Ishikawa (cell line): ENCODE measurements around the gene CPAMD8.

ENCODE experiments used
- CEBPB ChIP-seq: IDR thresholded peaks from 2 replicates; pipeline ENCODE4 v1.6.1; 2012
- CREB1 ChIP-seq: IDR thresholded peaks from 2 replicates; pipeline ENCODE4 v1.6.1; 2012; ENCODE audit warnings: low read depth
- EGR1 ChIP-seq: IDR thresholded peaks from 2 replicates; pipeline ENCODE4 v1.6.1; 2012
- EP300 ChIP-seq: IDR thresholded peaks from 2 replicates; pipeline ENCODE4 v1.6.1; 2012; ENCODE audit warnings: borderline replicate concordance
- FOXM1 ChIP-seq: IDR thresholded peaks from 2 replicates; pipeline ENCODE4 v1.6.1; 2012; ENCODE audit warnings: low read depth, borderline replicate concordance
- MAX ChIP-seq: IDR thresholded peaks from 2 replicates; pipeline ENCODE4 v1.6.1; 2012
- NFIC ChIP-seq: IDR thresholded peaks from 2 replicates; pipeline ENCODE4 v1.6.1; 2012
- RAD21 ChIP-seq: IDR thresholded peaks from 2 replicates; pipeline ENCODE4 v1.6.1; 2012; ENCODE audit warnings: low read depth
- REST ChIP-seq: IDR thresholded peaks from 2 replicates; pipeline ENCODE4 v1.6.1; 2012; ENCODE audit warnings: low read depth, mild to moderate bottlenecking
- TAF1 ChIP-seq: IDR thresholded peaks from 2 replicates; pipeline ENCODE4 v1.6.1; 2012; ENCODE audit warnings: low read depth, mild to moderate bottlenecking
- TCF12 ChIP-seq: IDR thresholded peaks from 2 replicates; pipeline ENCODE4 v1.6.1; 2012; ENCODE audit warnings: low read depth
- TEAD4 ChIP-seq: IDR thresholded peaks from 2 replicates; pipeline ENCODE4 v1.6.1; 2012
- USF1 ChIP-seq: IDR thresholded peaks from 2 replicates; pipeline ENCODE4 v1.6.1; 2012
- YY1 ChIP-seq: IDR thresholded peaks from 2 replicates; pipeline ENCODE4 v1.6.1; 2012; ENCODE audit warnings: low read depth
- ZBTB7A ChIP-seq: IDR thresholded peaks from 2 replicates; pipeline ENCODE4 v1.6.1; 2012; ENCODE audit warnings: low read depth

CPAMD8 gene

GRCh38 chr19:16878181-16878965 is 148.2 kb downstream of the CPAMD8 start:
- TF ChIP-seq MAX = no peak
- no peak for TF ChIP-seq TCF12
- TF ChIP-seq FOXM1 = no peak
- no peak for TF ChIP-seq NFIC
- no peak for TF ChIP-seq EGR1
- no peak for TF ChIP-seq CEBPB
- no peak for TF ChIP-seq EP300
- TF ChIP-seq YY1 = no peak
- TF ChIP-seq USF1 = no peak
- no peak for TF ChIP-seq TAF1
- TF ChIP-seq CREB1 = no peak
- no peak for TF ChIP-seq REST
- TF ChIP-seq ZBTB7A = no peak
- no peak for TF ChIP-seq TEAD4
- no peak for TF ChIP-seq RAD21

GRCh38 chr19:16877581-16877980 is 149.0 kb downstream of the CPAMD8 start:
- TF ChIP-seq USF1 (no peak), ZBTB7A (no peak), REST (no peak), EGR1 (no peak), NFIC (no peak), TAF1 (no peak), EP300 (no peak), TEAD4 (no peak), MAX (no peak), TCF12 (no peak), FOXM1 (no peak), YY1 (no peak), CEBPB (no peak)

GRCh38 chr19:16876904-16877361 is 149.7 kb downstream of the CPAMD8 start:
- TF ChIP-seq EP300 = no peak
- TF ChIP-seq YY1 = no peak
- no peak for TF ChIP-seq CREB1
- TF ChIP-seq TCF12 = no peak
- TF ChIP-seq REST = no peak
- TF ChIP-seq USF1 = no peak
